Type B pancreatic cell (in vitro differentiated cells): ENCODE measurements around the gene WNK2. TPM values are rescaled to one million over a fixed set of nuclear protein-coding genes. Genes with fewer than 3 reads are reported as not detected.

Source experiments
- DNase-seq: peaks from one replicate; pipeline ENCODE4 v3.0.0; 2021; ENCODE audit warnings: mixed read lengths; ENCODE audit not compliant: unreplicated experiment; ENCODE audit errors: extremely low spot score
- H3K27ac Mint-ChIP-seq: 2 replicates; pipeline ENCODE4 v1.8.0; 2021; ENCODE audit warnings: mild to moderate bottlenecking, mixed read lengths
- H3K27me3 Mint-ChIP-seq: 2 replicates; pipeline ENCODE4 v1.8.0; 2021; ENCODE audit warnings: mixed read lengths
- H3K36me3 Mint-ChIP-seq: 2 replicates; pipeline ENCODE4 v1.8.0; 2021; ENCODE audit warnings: mixed read lengths
- H3K4me1 Mint-ChIP-seq: one replicate; pipeline ENCODE4 v1.8.0; 2021; ENCODE audit warnings: mixed read lengths; ENCODE audit not compliant: unreplicated experiment
- H3K4me3 Mint-ChIP-seq: 2 replicates; pipeline ENCODE4 v1.8.0; 2021; ENCODE audit warnings: mild to moderate bottlenecking, mixed read lengths
- H3K9me3 Mint-ChIP-seq: 2 replicates; pipeline ENCODE4 v1.8.0; 2021; ENCODE audit warnings: mixed read lengths
- CTCF ChIP-seq: fragments of 200-600 bp; sonication (generic); conservative IDR thresholded peaks from 2 replicates; pipeline ENCODE4 v1.5.0; 2021; ENCODE audit warnings: antibody characterized with exemption, mild to moderate bottlenecking
- total RNA-seq: library from RNA; stranded (reverse); gene quantifications from 2 replicates; pipeline ENCODE4 v1.2.1, GENCODE V29; 2021; ENCODE audit warnings: low replicate concordance

The WNK2 gene
- total RNA-seq, 1 donor from 2014 or later, result 75.5 TPM

GRCh38 chr9:93254061-93254481 is 70.1 kb downstream of the WNK2 start:
- DNase-seq, result no peak
- H3K27me3 Mint-ChIP-seq, result no peaks in the 10 kb centered on the region
- no peaks in the 10 kb centered on the region for H3K9me3 Mint-ChIP-seq
- H3K4me1 Mint-ChIP-seq, result no peaks in the 10 kb centered on the region
- no peak for TF ChIP-seq CTCF
- peaks cover 6% of the 10 kb centered on the region for H3K36me3 Mint-ChIP-seq
- no peak overlapping the region for H3K27ac Mint-ChIP-seq
- no peak overlapping the region for H3K4me3 Mint-ChIP-seq

DNA sequence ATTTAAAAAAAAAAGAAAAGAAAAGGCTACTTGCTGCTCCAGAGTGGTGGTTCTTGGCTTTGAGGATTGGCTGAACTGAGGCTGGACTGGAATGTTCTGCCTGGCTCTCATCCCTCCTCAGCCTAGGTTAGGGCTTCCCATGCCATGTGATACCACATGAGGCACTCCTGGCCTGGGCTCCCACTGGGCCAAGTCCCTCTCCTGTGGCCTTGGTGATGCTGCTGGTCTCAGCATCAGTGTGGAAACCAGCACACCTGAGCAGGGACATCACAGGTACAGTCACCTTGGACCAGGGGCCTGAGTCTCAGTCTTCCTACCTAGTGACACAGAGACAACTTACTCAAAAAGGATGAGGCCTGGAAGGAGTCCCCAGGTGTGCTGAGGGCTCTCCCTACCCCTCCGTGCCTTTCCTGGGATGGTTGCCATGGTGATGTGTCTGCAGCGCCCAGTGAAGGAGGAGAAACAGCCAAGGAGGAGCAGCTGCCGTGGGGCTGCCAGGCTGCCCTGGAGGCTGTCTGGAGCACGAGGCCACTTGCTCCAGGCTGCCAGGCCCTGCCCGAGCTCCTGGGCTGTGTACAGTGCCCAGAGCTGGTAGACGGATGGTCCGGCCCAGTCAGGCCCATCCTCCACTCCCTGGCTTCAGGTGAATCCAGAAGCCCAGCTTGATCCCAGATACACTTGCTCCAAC is 71.0 kb downstream of the WNK2 start:
- DNase-seq, result peak; percentile 62
- no peak overlapping the region for H3K27ac Mint-ChIP-seq
- H3K9me3 Mint-ChIP-seq, result no peaks in the 10 kb centered on the region
- TF ChIP-seq CTCF, result no peak
- no peaks in the 10 kb centered on the region for H3K4me1 Mint-ChIP-seq
- peaks cover 6% of the 10 kb centered on the region for H3K36me3 Mint-ChIP-seq
- no peak overlapping the region for H3K4me3 Mint-ChIP-seq
- no peaks in the 10 kb centered on the region for H3K27me3 Mint-ChIP-seq

DNA sequence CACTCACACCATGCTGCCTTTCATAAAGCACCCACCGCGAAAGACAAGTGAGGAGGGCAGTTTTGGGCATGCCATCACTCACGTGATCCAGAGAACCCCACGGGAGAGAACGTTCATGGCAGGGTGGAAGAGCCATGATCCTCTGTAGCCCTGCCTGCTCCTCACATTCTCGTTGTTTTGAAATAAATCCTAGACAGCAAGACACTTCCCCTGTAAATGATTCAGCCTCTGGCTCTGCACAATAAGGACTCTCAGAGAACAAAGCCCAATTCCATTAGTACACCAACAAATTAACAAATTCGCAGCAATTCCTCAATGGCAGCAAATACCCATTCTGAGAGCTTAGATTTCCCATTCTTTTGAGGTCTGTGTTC is 71.5 kb downstream of the WNK2 start:
- H3K4me1 Mint-ChIP-seq, result no peaks in the 10 kb centered on the region
- H3K4me3 Mint-ChIP-seq, result no peak overlapping the region
- no peak for DNase-seq
- no peaks in the 10 kb centered on the region for H3K27me3 Mint-ChIP-seq
- H3K36me3 Mint-ChIP-seq, result peaks cover 3% of the 10 kb centered on the region
- TF ChIP-seq CTCF, result no peak
- H3K9me3 Mint-ChIP-seq, result no peaks in the 10 kb centered on the region
- no peak overlapping the region for H3K27ac Mint-ChIP-seq

DNA sequence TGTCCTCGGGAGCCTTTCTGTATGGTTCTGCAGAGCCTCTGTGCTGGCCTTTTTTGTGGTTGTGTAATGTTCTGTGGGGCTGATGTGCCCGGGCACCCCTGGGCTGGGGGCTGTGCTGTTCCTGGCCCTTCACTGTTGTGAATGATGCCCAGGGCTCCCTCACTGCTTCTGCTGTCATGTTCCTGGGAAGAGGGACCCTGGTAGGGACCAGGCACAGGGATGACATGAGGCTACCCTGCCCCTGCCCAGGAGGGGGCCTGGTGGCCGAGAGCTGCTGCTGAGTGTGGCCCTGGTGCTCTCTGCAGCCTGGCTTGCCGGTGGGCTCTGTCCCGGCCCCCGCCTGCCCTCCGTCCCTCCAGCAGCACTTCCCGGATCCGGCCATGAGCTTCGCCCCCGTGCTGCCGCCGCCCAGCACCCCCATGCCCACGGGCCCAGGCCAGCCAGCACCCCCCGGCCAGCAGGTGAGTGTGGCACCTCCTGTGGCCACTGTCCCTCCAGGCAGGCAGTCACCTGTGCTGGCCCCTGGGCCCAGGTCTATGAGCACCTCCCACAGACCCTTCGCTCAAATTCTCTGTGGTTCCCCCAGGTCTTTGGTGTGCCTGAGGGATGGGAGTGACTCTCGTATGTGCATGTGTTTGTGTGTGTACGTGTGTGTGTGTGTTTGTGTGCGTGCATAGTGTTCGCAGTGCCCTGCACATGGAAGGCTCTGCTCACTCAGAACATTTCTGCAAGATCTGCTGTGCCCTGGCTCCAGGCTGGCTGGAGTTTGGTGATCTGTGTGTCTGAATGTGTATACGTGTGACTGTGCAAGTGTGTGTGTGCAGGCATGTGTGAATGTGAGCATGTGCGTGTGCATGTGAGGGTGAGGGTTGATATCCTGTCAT is 72.3 kb downstream of the WNK2 start:
- no peak overlapping the region for H3K27ac Mint-ChIP-seq
- no peaks in the 10 kb centered on the region for H3K27me3 Mint-ChIP-seq
- peak; percentile 61 for DNase-seq

More for the DNA sequence above, 72.3 kb downstream of the WNK2 start:
- no peak overlapping the region for H3K4me3 Mint-ChIP-seq
- no peaks in the 10 kb centered on the region for H3K4me1 Mint-ChIP-seq
- H3K9me3 Mint-ChIP-seq, result no peaks in the 10 kb centered on the region
- H3K36me3 Mint-ChIP-seq, result peaks cover 3% of the 10 kb centered on the region
- no peak for TF ChIP-seq CTCF
